Measurements from ENCODE around the gene FNDC3A. TPM values are rescaled to one million over a fixed set of nuclear protein-coding genes. Genes with fewer than 3 reads are reported as not detected.

FNDC3A gene
- total RNA-seq, 1 experiment from 2014 or later, result 15.6 TPM

DNA sequence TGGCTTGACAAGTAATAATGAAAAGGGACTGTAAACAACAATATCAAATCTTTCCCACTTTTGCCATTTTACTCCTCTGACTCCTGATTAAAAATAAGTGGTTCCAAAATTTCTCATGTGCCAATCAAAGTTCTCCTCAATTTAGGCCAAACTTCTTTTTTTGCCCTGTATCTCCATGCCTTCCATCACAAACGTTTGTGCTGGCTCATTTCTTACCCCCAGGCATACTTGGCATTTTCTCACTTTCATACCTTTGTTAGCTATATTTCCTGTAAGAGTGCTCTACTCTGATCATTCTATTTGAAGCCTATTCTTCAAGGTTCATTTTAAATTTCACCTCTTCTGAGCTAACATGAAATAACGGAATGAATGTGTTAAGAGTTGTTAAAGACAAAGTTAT lies 10.0 kb upstream of the FNDC3A start:
- H2AFZ ChIP-seq (ENCODE audit: low read length), result no peak overlapping the region
- intact Hi-C loops (cut with micrococcal nuclease), result no loop called here
- no peaks in the 10 kb centered on the region for H4K20me1 ChIP-seq (ENCODE audit: low read length)
- H3K9ac ChIP-seq (ENCODE audit: low read length), result no peak overlapping the region
- H3K27me3 ChIP-seq (ENCODE audit: low read length), result no peaks in the 10 kb centered on the region
- H3K4me1 ChIP-seq (ENCODE audit: insufficient read depth, low read length), result 0 out of 2 replicates have a peak, but pooled peaks cover 3% of the 10 kb centered on the region
- POLR2A ChIA-PET (ENCODE audit: unreplicated experiment), result no interaction called here
- no peaks in the 10 kb centered on the region for H3K36me3 ChIP-seq (ENCODE audit: low read depth, low read length)
- ATAC-seq, result no peak
- no peaks in the 10 kb centered on the region for H3K9me2 ChIP-seq (replicated peaks; ENCODE audit: low read length)
- no peak overlapping the region for H3K27ac ChIP-seq (ENCODE audit: low read length)
- no peaks in the 10 kb centered on the region for H3K9me3 ChIP-seq (ENCODE audit: low read length)
- DNase-seq, result no peak
- H3K4me3 ChIP-seq (ENCODE audit: low read length), result no peak overlapping the region
- TF ChIP-seq EZH2 (IDR thresholded peaks at IDR 0.05; ENCODE audit: low read length, unreplicated experiment) (no peak), EZH2phosphoT487 (IDR thresholded peaks at IDR 0.05; ENCODE audit: borderline replicate concordance, low read length) (no peak)
- TF ChIP-seq, protein P1, sequence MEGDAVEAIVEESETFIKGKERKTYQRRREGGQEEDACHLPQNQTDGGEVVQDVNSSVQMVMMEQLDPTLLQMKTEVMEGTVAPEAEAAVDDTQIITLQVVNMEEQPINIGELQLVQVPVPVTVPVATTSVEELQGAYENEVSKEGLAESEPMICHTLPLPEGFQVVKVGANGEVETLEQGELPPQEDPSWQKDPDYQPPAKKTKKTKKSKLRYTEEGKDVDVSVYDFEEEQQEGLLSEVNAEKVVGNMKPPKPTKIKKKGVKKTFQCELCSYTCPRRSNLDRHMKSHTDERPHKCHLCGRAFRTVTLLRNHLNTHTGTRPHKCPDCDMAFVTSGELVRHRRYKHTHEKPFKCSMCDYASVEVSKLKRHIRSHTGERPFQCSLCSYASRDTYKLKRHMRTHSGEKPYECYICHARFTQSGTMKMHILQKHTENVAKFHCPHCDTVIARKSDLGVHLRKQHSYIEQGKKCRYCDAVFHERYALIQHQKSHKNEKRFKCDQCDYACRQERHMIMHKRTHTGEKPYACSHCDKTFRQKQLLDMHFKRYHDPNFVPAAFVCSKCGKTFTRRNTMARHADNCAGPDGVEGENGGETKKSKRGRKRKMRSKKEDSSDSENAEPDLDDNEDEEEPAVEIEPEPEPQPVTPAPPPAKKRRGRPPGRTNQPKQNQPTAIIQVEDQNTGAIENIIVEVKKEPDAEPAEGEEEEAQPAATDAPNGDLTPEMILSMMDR (conservative IDR thresholded peaks at IDR 0.05; ENCODE audit: low read depth, low read length), result no peak
- no TSS peak for BruUV-seq (replicated peaks)
- no peak overlapping the region for H3K4me2 ChIP-seq (ENCODE audit: low read length)
- H3K79me2 ChIP-seq (ENCODE audit: low read length), result no peaks in the 10 kb centered on the region
- no peaks in the 10 kb centered on the region for H3F3A ChIP-seq (ENCODE audit: low read length, unreplicated experiment)
- CTCF ChIA-PET, result no interaction called here

DNA sequence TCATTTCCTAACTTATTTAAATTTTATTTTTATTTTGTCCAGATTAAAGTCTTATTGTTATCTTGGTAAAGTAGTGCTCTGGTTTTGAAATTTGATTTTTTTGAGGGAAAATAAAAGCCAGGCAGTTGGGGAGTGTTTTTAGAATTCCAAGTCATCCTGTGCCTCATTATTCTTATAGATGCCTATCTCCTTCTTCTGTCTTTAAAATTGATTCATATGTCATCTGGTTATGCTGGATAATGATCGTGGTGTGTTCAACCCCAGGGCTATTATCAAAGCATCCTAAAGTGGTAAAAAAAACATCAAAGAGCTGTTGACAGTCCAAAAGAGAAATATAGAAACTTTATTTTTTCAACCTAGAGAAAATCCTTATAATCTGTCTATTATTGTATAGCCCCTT lies 6.0 kb upstream of the FNDC3A start:
- Histone ChIP-seq H3K27me3 (ENCODE audit: low read length) (no peaks in the 10 kb centered on the region), H3K9me2 (replicated peaks; ENCODE audit: low read length) (no peaks in the 10 kb centered on the region), H3K4me2 (ENCODE audit: low read length) (no peak overlapping the region), H3K36me3 (ENCODE audit: low read depth, low read length) (no peaks in the 10 kb centered on the region), H3K27ac (ENCODE audit: low read length) (no peak overlapping the region), H3K4me3 (ENCODE audit: low read length) (no peak overlapping the region), H3K9ac (ENCODE audit: low read length) (no peak overlapping the region), H3K4me1 (ENCODE audit: insufficient read depth, low read length) (peaks cover 2% of the 10 kb centered on the region; the same call in 1 of the 2 replicates), H3F3A (ENCODE audit: low read length, unreplicated experiment) (no peaks in the 10 kb centered on the region), H3K9me3 (ENCODE audit: low read length) (0 out of 2 replicates have a peak, but pooled peaks cover 10% of the 10 kb centered on the region), H3K79me2 (ENCODE audit: low read length) (peaks cover 3% of the 10 kb centered on the region; the same call in 1 of the 2 replicates), H4K20me1 (ENCODE audit: low read length) (no peaks in the 10 kb centered on the region), H2AFZ (ENCODE audit: low read length) (no peak overlapping the region)
- ChIA-PET POLR2A (ENCODE audit: unreplicated experiment) (no interaction called here), CTCF (no interaction called here)
- no peak for TF ChIP-seq EZH2phosphoT487 (IDR thresholded peaks at IDR 0.05; ENCODE audit: borderline replicate concordance, low read length)
- TF ChIP-seq, protein P1 (conservative IDR thresholded peaks at IDR 0.05; ENCODE audit: low read depth, low read length), result no peak
- no peak for TF ChIP-seq EZH2 (IDR thresholded peaks at IDR 0.05; ENCODE audit: low read length, unreplicated experiment)
- ATAC-seq, result no peak
- intact Hi-C loops (cut with micrococcal nuclease), result no loop called here
- BruUV-seq (replicated peaks), result no TSS peak
- DNase-seq, result no peak

DNA sequence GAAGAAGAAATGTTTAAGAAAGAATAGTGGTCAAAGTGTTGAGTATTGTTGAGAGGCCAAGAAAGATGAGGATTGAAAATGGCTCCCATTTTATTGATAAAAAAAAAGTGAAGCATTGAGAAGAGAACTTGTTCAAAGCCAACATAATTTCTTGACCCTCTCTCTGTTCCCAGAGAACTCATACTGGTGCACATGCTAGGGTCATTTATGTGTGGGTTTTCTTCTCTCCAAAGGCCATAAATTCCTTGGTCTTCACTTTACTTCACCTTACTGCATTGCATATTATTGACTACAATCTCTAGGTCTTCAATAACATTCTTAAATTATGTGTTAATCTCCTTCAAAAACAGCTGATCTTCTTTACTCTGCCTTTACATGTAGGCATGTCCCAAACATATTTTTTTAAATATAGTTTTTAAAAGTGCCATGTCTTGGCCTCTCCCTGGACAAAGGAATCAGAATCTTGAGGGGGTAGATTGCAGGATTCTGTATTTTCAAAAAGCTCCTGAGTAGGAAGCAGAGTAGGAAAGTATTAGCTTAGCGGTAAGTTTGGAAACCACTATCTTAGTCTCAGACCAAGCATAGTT lies 1.8 kb upstream of the FNDC3A start:
- no peaks in the 10 kb centered on the region for H3F3A ChIP-seq (ENCODE audit: low read length, unreplicated experiment)
- H3K4me3 ChIP-seq (ENCODE audit: low read length), result no peak overlapping the region
- POLR2A ChIA-PET (ENCODE audit: unreplicated experiment), result no interaction called here
- H3K27ac ChIP-seq (ENCODE audit: low read length), result no peak overlapping the region
- BruUV-seq (replicated peaks), result no TSS peak
- peaks cover 5% of the 10 kb centered on the region; the same call in 1 of the 2 replicates for H4K20me1 ChIP-seq (ENCODE audit: low read length)
- H3K4me1 ChIP-seq (ENCODE audit: insufficient read depth, low read length), result peaks cover 13% of the 10 kb centered on the region; the same call in 1 of the 2 replicates
- ATAC-seq, result no peak
- no peaks in the 10 kb centered on the region for H3K9me2 ChIP-seq (replicated peaks; ENCODE audit: low read length)
- CTCF ChIA-PET, result no interaction called here
- peaks cover 30% of the 10 kb centered on the region for H3K79me2 ChIP-seq (ENCODE audit: low read length)
- H3K4me2 ChIP-seq (ENCODE audit: low read length), result no peak overlapping the region
- H3K9ac ChIP-seq (ENCODE audit: low read length), result no peak overlapping the region
- 0 out of 2 replicates have a peak, but pooled peaks cover 10% of the 10 kb centered on the region for H3K9me3 ChIP-seq (ENCODE audit: low read length)
- TF ChIP-seq EZH2phosphoT487 (IDR thresholded peaks at IDR 0.05; ENCODE audit: borderline replicate concordance, low read length) (no peak), EZH2 (IDR thresholded peaks at IDR 0.05; ENCODE audit: low read length, unreplicated experiment) (no peak)
- TF ChIP-seq, protein P1 (conservative IDR thresholded peaks at IDR 0.05; ENCODE audit: low read depth, low read length), result no peak
- no peak for DNase-seq
- H3K36me3 ChIP-seq (ENCODE audit: low read depth, low read length), result no peaks in the 10 kb centered on the region
- intact Hi-C loops (cut with micrococcal nuclease), result no loop called here
- H2AFZ ChIP-seq (ENCODE audit: low read length), result no peak overlapping the region
- H3K27me3 ChIP-seq (ENCODE audit: low read length), result no peaks in the 10 kb centered on the region
